HCT116 (cell line): ENCODE data around the gene MTCP1. TPM values are rescaled to one million over a fixed set of nuclear protein-coding genes. Genes with fewer than 3 reads are reported as not detected.

Source experiments
- ATAC-seq: fragments of 200-7000 bp; cut with Tn5 transposase; 2 replicates; pipeline ENCODE4 v1.9.1; 2020; ENCODE audit warnings: mild to moderate bottlenecking, moderate library complexity
- BruUV-seq: library from RNA; stranded (reverse); fragments of 400-500 nt; replicated peaks from 2 replicates; lab custom pipeline; 2021; lab: Mats Ljungman, UMichigan
- CTCF ChIA-PET: fragments of 300-600 bp; sonication (Branson Sonifier 250); formaldehyde crosslinking; loops from one replicate; lab custom pipeline; 2021; ENCODE audit warnings: antibody characterized with exemption; lab: Charles Lee
- POLR2A ChIA-PET: fragments of 300-600, 350-600 bp; sonication (Branson Sonifier 250); formaldehyde crosslinking; loops from one replicate; lab custom pipeline; 2021; ENCODE audit warnings: antibody characterized with exemption; lab: Charles Lee
- RAD21 ChIA-PET, 2 experiments: fragments of 300-600 bp; sonication (Branson Sonifier 250); formaldehyde crosslinking; loops; one replicate each; lab custom pipeline; 2023; ENCODE audit warnings: low total read pairs in 2 of 2; ENCODE audit not compliant: uncharacterized antibody in 2 of 2, unreplicated experiment in 2 of 2, low non-redundant PET in 1 of 2; lab: Charles Lee
- DNase-seq: peaks from one replicate; pipeline ENCODE4 v3.0.0-alpha.2; 2010; ENCODE audit warnings: low read depth, low spot score
- H2AFZ ChIP-seq: fragments of 200-600 bp; shearing (Covaris generic), sonication (generic); 2 replicates; pipeline ENCODE4 v1.6.1; 2017; ENCODE audit warnings: low read depth, mixed run types, mixed read lengths, antibody characterized with exemption, low read length; ENCODE audit not compliant: poor library complexity, severe bottlenecking
- H3K27ac ChIP-seq: 2 replicates; pipeline ENCODE4 v1.5.1; 2012; ENCODE audit warnings: low read depth, low read length
- H3K27me3 ChIP-seq: fragments of 200-600 bp; sonication (generic); 2 replicates; pipeline ENCODE4 v1.6.1; 2016; ENCODE audit warnings: mixed run types, low read length, mixed read lengths; ENCODE audit not compliant: insufficient read depth
- H3K36me3 ChIP-seq, 2 experiments: fragments of 200-500 bp in 1 of 2; fragments of 200-600 bp in 1 of 2; sonication (Bioruptor generic) in 1 of 2; sonication (generic) in 1 of 2; 2 replicates each; pipeline versions ENCODE4 v1.5.1 to v1.6.1; 2014 to 2016; ENCODE audit warnings: low read length in 2 of 2, inconsistent platforms in 1 of 2, mixed read lengths in 1 of 2, mixed run types in 1 of 2; ENCODE audit not compliant: insufficient read depth in 2 of 2, control insufficient read depth in 1 of 2
- H3K4me1 ChIP-seq, 2 experiments: fragments of 200-600 bp in 1 of 2; sonication (generic) in 1 of 2; 2 replicates each; pipeline versions ENCODE4 v1.5.1 to v1.6.1; 2012 to 2017; ENCODE audit warnings: low read length in 2 of 2, inconsistent platforms in 1 of 2, mild to moderate bottlenecking in 1 of 2, mixed read lengths in 1 of 2, mixed run types in 1 of 2, moderate library complexity in 1 of 2; ENCODE audit not compliant: insufficient read depth in 2 of 2, control insufficient read depth in 1 of 2
- H3K4me2 ChIP-seq: fragments of 200-600 bp; sonication (generic); 2 replicates; pipeline ENCODE4 v1.6.1; 2017; ENCODE audit warnings: mixed run types, low read length, mixed read lengths
- H3K4me3 ChIP-seq, 2 experiments: fragments of 200-600 bp in 1 of 2; sonication (generic) in 1 of 2; replicated peaks in 1 of 2; 2 replicates each; pipeline ENCODE4 v1.5.1; 2011 to 2016; ENCODE audit warnings: low read length in 2 of 2, control low read depth in 1 of 2, low read depth in 1 of 2, mild to moderate bottlenecking in 1 of 2, mixed read lengths in 1 of 2, mixed run types in 1 of 2
- H3K79me2 ChIP-seq: fragments of 200-600 bp; sonication (generic); 2 replicates; pipeline ENCODE4 v1.6.1; 2017; ENCODE audit warnings: mild to moderate bottlenecking, mixed run types, low read length, moderate library complexity, mixed read lengths; ENCODE audit not compliant: insufficient read depth
- H3K9ac ChIP-seq: fragments of 200-600 bp; sonication (generic); 2 replicates; pipeline ENCODE4 v1.6.1; 2016; ENCODE audit warnings: low read length, mixed read lengths
- H3K9me2 ChIP-seq: fragments of 200-600 bp; sonication (generic), shearing (Covaris generic); 2 replicates; pipeline ENCODE4 v1.6.1; 2017; ENCODE audit warnings: mixed run types, mild to moderate bottlenecking, moderate library complexity; ENCODE audit not compliant: insufficient read depth
- H3K9me3 ChIP-seq, 2 experiments: fragments of 200-500 bp in 1 of 2; fragments of 200-600 bp in 1 of 2; sonication (Bioruptor generic) in 1 of 2; sonication (generic) in 1 of 2; 2 replicates each; pipeline ENCODE4 v1.6.1; 2014 to 2017; ENCODE audit warnings: low read length in 2 of 2, mixed read lengths in 2 of 2, inconsistent platforms in 1 of 2, low read depth in 1 of 2, mild to moderate bottlenecking in 1 of 2, mixed run types in 1 of 2, moderate library complexity in 1 of 2; ENCODE audit not compliant: control insufficient read depth in 1 of 2, insufficient read depth in 1 of 2
- H4K20me1 ChIP-seq: fragments of 200-600 bp; sonication (generic), shearing (Covaris generic); 2 replicates; pipeline ENCODE4 v1.6.1; 2017; ENCODE audit warnings: mixed run types, mild to moderate bottlenecking, moderate library complexity; ENCODE audit not compliant: insufficient read depth
- EGR1 ChIP-seq: IDR thresholded peaks from 2 replicates; pipeline ENCODE4 v1.6.1; 2012; ENCODE audit warnings: low read depth
- EZH2phosphoT487 ChIP-seq: fragments of 200-600 bp; IDR thresholded peaks from 2 replicates; pipeline ENCODE4 v1.6.1; 2018; ENCODE audit warnings: antibody characterized with exemption, borderline replicate concordance
- FOSL1 ChIP-seq: IDR thresholded peaks from 2 replicates; pipeline ENCODE4 v1.6.1; 2012; ENCODE audit warnings: low read depth
- POLR2A ChIP-seq: IDR thresholded peaks from 2 replicates; pipeline ENCODE4 v1.7.0; 2011; ENCODE audit warnings: borderline replicate concordance; ENCODE audit not compliant: insufficient read depth, insufficient read length; ENCODE audit errors: extremely low read depth
- RAD21 ChIP-seq: IDR thresholded peaks from 2 replicates; pipeline ENCODE4 v1.6.1; 2012; ENCODE audit warnings: low read depth, mild to moderate bottlenecking
- SIN3A ChIP-seq: IDR thresholded peaks from 2 replicates; pipeline ENCODE4 v1.6.1; 2012; ENCODE audit warnings: low read depth
- SP1 ChIP-seq: IDR thresholded peaks from 2 replicates; pipeline ENCODE4 v1.6.1; 2012; ENCODE audit warnings: low read depth
- TCF7L2 ChIP-seq: IDR thresholded peaks from 2 replicates; pipeline ENCODE4 v1.7.0; 2011; ENCODE audit warnings: borderline replicate concordance, inconsistent platforms; ENCODE audit not compliant: insufficient read depth, insufficient read length; ENCODE audit errors: extremely low read depth
- ZFX ChIP-seq: fragments of 450-650 bp; IDR thresholded peaks from 2 replicates; pipeline ENCODE4 v1.6.1; 2017
- intact Hi-C: fragments of 100-400 bp; cut with micrococcal nuclease; formaldehyde crosslinking; loops from 2 replicates; pipeline ENCODE4 v1.10.0; 2022
- total RNA-seq: library from RNA; stranded (reverse); gene quantifications from one replicate; pipeline ENCODE4 v1.2.1, GENCODE V29; 2021; ENCODE audit not compliant: unreplicated experiment
- TF ChIP-seq, protein P1 (sequence below), 3 experiments: fragments of 200-600 bp in 1 of 3; sonication (generic) in 1 of 3; IDR thresholded peaks in 2 of 3; conservative IDR thresholded peaks in 1 of 3; 2 replicates each; pipeline ENCODE4 v1.5.1; 2012 to 2017; ENCODE audit warnings: low read depth in 2 of 3, low read length in 2 of 3, antibody characterized with exemption in 1 of 3, borderline replicate concordance in 1 of 3, control low read depth in 1 of 3, mild to moderate bottlenecking in 1 of 3, mixed read lengths in 1 of 3, mixed run types in 1 of 3, moderate library complexity in 1 of 3; ENCODE audit not compliant: insufficient read depth in 1 of 3
- TF ChIP-seq, protein P2 (sequence below): IDR thresholded peaks from 2 replicates; pipeline ENCODE4 v1.6.1; 2012
- TF ChIP-seq, protein P3 (sequence below): IDR thresholded peaks from 2 replicates; pipeline ENCODE4 v1.6.1; 2012; ENCODE audit warnings: low read depth
- TF ChIP-seq, protein P4 (sequence below): IDR thresholded peaks from 2 replicates; pipeline ENCODE4 v1.6.1; 2012

The MTCP1 gene
- total RNA-seq, 1 experiment from 2014 or later = 10.7 TPM

DNA sequence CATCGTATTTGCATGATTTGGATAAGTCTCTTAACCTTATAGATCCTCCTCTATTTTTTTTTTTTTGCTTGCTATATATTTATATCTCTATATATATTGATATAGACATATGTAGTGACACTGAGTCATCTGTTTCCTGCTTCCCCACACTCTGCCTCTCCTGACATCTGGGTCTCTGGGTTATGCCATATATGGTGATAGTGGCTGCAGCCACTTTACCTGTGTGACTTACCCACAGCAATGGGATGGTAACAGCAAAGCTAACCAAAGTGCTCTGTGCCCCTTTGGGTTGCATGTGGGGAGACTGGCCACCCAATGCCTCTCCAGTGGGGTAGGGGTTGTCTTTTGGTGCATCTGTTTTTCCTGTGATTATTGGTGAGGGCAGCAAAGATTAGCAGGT is 14.5 kb downstream of the MTCP1 start:
- ChIA-PET POLR2A (no interaction called here), CTCF (interaction anchor here (0.7 to 1.1 kb wide), 5 partner anchors 9 to 140 kb away, joined by 3 to 4 read pairs (median 3); partner anchors contain the start of gene FUNDC2), RAD21 (no interaction called here)
- no peak overlapping the region for H3K9ac ChIP-seq
- TF ChIP-seq EGR1 (no peak), SIN3A (no peak), ZFX (no peak), POLR2A (no peak), SP1 (no peak), RAD21 (no peak), FOSL1 (no peak), TCF7L2 (no peak), EZH2phosphoT487 (no peak)
- TF ChIP-seq, protein P1, sequence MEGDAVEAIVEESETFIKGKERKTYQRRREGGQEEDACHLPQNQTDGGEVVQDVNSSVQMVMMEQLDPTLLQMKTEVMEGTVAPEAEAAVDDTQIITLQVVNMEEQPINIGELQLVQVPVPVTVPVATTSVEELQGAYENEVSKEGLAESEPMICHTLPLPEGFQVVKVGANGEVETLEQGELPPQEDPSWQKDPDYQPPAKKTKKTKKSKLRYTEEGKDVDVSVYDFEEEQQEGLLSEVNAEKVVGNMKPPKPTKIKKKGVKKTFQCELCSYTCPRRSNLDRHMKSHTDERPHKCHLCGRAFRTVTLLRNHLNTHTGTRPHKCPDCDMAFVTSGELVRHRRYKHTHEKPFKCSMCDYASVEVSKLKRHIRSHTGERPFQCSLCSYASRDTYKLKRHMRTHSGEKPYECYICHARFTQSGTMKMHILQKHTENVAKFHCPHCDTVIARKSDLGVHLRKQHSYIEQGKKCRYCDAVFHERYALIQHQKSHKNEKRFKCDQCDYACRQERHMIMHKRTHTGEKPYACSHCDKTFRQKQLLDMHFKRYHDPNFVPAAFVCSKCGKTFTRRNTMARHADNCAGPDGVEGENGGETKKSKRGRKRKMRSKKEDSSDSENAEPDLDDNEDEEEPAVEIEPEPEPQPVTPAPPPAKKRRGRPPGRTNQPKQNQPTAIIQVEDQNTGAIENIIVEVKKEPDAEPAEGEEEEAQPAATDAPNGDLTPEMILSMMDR (IDR thresholded peaks at IDR 0.05 in 2 of 3, conservative IDR thresholded peaks at IDR 0.05 in 1 of 3; ENCODE audit: borderline replicate concordance in 1 of 3, insufficient read depth in 1 of 3, low read depth in 2 of 3, low read length in 2 of 3) = no peak
- TF ChIP-seq, protein P2, sequence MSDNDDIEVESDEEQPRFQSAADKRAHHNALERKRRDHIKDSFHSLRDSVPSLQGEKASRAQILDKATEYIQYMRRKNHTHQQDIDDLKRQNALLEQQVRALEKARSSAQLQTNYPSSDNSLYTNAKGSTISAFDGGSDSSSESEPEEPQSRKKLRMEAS = no peak
- TF ChIP-seq, protein P3, sequence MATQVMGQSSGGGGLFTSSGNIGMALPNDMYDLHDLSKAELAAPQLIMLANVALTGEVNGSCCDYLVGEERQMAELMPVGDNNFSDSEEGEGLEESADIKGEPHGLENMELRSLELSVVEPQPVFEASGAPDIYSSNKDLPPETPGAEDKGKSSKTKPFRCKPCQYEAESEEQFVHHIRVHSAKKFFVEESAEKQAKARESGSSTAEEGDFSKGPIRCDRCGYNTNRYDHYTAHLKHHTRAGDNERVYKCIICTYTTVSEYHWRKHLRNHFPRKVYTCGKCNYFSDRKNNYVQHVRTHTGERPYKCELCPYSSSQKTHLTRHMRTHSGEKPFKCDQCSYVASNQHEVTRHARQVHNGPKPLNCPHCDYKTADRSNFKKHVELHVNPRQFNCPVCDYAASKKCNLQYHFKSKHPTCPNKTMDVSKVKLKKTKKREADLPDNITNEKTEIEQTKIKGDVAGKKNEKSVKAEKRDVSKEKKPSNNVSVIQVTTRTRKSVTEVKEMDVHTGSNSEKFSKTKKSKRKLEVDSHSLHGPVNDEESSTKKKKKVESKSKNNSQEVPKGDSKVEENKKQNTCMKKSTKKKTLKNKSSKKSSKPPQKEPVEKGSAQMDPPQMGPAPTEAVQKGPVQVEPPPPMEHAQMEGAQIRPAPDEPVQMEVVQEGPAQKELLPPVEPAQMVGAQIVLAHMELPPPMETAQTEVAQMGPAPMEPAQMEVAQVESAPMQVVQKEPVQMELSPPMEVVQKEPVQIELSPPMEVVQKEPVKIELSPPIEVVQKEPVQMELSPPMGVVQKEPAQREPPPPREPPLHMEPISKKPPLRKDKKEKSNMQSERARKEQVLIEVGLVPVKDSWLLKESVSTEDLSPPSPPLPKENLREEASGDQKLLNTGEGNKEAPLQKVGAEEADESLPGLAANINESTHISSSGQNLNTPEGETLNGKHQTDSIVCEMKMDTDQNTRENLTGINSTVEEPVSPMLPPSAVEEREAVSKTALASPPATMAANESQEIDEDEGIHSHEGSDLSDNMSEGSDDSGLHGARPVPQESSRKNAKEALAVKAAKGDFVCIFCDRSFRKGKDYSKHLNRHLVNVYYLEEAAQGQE = no peak
- TF ChIP-seq, protein P4, sequence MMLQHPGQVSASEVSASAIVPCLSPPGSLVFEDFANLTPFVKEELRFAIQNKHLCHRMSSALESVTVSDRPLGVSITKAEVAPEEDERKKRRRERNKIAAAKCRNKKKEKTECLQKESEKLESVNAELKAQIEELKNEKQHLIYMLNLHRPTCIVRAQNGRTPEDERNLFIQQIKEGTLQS = no peak
- H2AFZ ChIP-seq = no peak overlapping the region
- BruUV-seq = no TSS peak
- intact Hi-C loops = loop anchor here (2.0 kb wide), 1 partner anchor 76 kb away; no protein-coding TSS in a partner anchor
- H3K27me3 ChIP-seq = no peaks in the 10 kb centered on the region
- no peaks in the 10 kb centered on the region for H3K9me2 ChIP-seq
- H3K79me2 ChIP-seq = no peaks in the 10 kb centered on the region
- H3K9me3 ChIP-seq = no peaks in the 10 kb centered on the region
- no peak overlapping the region for H3K4me3 ChIP-seq
- H4K20me1 ChIP-seq = no peaks in the 10 kb centered on the region
- DNase-seq = no peak
- peaks cover 2 to 9% of the 10 kb centered on the region in 2 experiments; a peak in 1 of 4 replicates for H3K4me1 ChIP-seq
- no peak for ATAC-seq
- H3K36me3 ChIP-seq = no peaks in the 10 kb centered on the region
- no peak overlapping the region for H3K4me2 ChIP-seq
- H3K27ac ChIP-seq = no peak overlapping the region
